Mammary epithelial cell (primary cell): ENCODE measurements around the gene DEPDC5.

Experiments used
- EZH2 ChIP-seq: IDR thresholded peaks from 2 replicates; pipeline ENCODE4 v1.6.1; 2012; ENCODE audit warnings: low read length, inconsistent platforms, borderline replicate concordance
- TF ChIP-seq, protein P1 (sequence below), 2 donors: IDR thresholded peaks in 1 of 2; conservative IDR thresholded peaks in 1 of 2; 2 replicates each; pipeline ENCODE4 v1.5.1; 2011 to 2012; ENCODE audit warnings: inconsistent platforms in 2 of 2, low read length in 2 of 2, mild to moderate bottlenecking in 2 of 2, control low read depth in 1 of 2, low read depth in 1 of 2; ENCODE audit not compliant: insufficient read depth in 1 of 2; ENCODE audit errors: extremely low read depth in 1 of 2

GRCh38 chr22:31911565-31912406 is 158.0 kb downstream of the DEPDC5 start:
- TF ChIP-seq, protein P1, sequence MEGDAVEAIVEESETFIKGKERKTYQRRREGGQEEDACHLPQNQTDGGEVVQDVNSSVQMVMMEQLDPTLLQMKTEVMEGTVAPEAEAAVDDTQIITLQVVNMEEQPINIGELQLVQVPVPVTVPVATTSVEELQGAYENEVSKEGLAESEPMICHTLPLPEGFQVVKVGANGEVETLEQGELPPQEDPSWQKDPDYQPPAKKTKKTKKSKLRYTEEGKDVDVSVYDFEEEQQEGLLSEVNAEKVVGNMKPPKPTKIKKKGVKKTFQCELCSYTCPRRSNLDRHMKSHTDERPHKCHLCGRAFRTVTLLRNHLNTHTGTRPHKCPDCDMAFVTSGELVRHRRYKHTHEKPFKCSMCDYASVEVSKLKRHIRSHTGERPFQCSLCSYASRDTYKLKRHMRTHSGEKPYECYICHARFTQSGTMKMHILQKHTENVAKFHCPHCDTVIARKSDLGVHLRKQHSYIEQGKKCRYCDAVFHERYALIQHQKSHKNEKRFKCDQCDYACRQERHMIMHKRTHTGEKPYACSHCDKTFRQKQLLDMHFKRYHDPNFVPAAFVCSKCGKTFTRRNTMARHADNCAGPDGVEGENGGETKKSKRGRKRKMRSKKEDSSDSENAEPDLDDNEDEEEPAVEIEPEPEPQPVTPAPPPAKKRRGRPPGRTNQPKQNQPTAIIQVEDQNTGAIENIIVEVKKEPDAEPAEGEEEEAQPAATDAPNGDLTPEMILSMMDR (conservative IDR thresholded peaks at IDR 0.05 in 1 of 2, IDR thresholded peaks at IDR 0.05 in 1 of 2; ENCODE audit: extremely low read depth in 1 of 2, insufficient read depth in 1 of 2, low read depth in 1 of 2, low read length in 2 of 2): no peak
- no peak for TF ChIP-seq EZH2
